Hematopoietic multipotent progenitor cell treated with erythropoietin and hydrocortisone succinate and interleukin-3 and kit ligand, for 4 days (in vitro differentiated cells): Measurements from ENCODE around the gene ETNK2.

Experiments used
- DNase-seq: peaks from one replicate; pipeline ENCODE4 v3.0.0-alpha.2; 2015

The ETNK2 gene

GRCh38 chr1:204174958-204175357 lies 23.1 kb upstream of the ETNK2 start:
- DNase-seq = no peak

- DNase-seq = no peak
Measured at GRCh38 chr1:204172404-204173029, 20.7 kb upstream of the ETNK2 start.

GRCh38 chr1:204171751-204172178 lies 19.9 kb upstream of the ETNK2 start:
- peak; percentile 37 for DNase-seq

GRCh38 chr1:204170494-204171155 lies 18.8 kb upstream of the ETNK2 start:
- no peak for DNase-seq

GRCh38 chr1:204169858-204170257 lies 18.0 kb upstream of the ETNK2 start:
- DNase-seq = no peak

GRCh38 chr1:204167730-204168129 lies 15.9 kb upstream of the ETNK2 start:
- no peak for DNase-seq

GRCh38 chr1:204166219-204166618 lies 14.4 kb upstream of the ETNK2 start, which contains the start of gene REN:
Gene REN (minus strand): TSS chr1:204166337. CDS start chr1:204166293, 44 bp downstream.
- DNase-seq = no peak

GRCh38 chr1:204162494-204163074 lies 10.7 kb upstream of the ETNK2 start:
- DNase-seq = peak; percentile 85

GRCh38 chr1:204161609-204162493 lies 10.0 kb upstream of the ETNK2 start:
- DNase-seq = no peak

GRCh38 chr1:204157962-204158361 lies 6.1 kb upstream of the ETNK2 start:
- DNase-seq = no peak

- DNase-seq = no peak
Measured at GRCh38 chr1:204155881-204156280, 4.0 kb upstream of the ETNK2 start.

- no peak for DNase-seq
Measured at GRCh38 chr1:204154568-204155255, 2.9 kb upstream of the ETNK2 start.

GRCh38 chr1:204153667-204154066 lies 1.8 kb upstream of the ETNK2 start:
- no peak for DNase-seq

GRCh38 chr1:204152310-204153044 lies 633 bp upstream of the ETNK2 start:
- no peak for DNase-seq

- peak; percentile 23 for DNase-seq
Measured at GRCh38 chr1:204150702-204151551, 917 bp downstream of the ETNK2 start.

GRCh38 chr1:204149635-204150565 lies 1.9 kb downstream of the ETNK2 start:
- no peak for DNase-seq

- no peak for DNase-seq
Measured at GRCh38 chr1:204149107-204149506, 2.7 kb downstream of the ETNK2 start.

- no peak for DNase-seq
Measured at GRCh38 chr1:204147406-204148383, 4.1 kb downstream of the ETNK2 start.
